Measurements from ENCODE around the gene TMEM109. TPM values are rescaled to one million over a fixed set of nuclear protein-coding genes. Genes with fewer than 3 reads are reported as not detected.

TMEM109 gene
- total and polyA plus RNA-seq, 2 of the 13 experiments (the other 11 are each of a cell fraction or from before 2014, with no cell fraction given), result 7.7 to 18.0 TPM

- Histone ChIP-seq H3K27me3 (ENCODE audit: control insufficient read depth in 1 of 2, insufficient read depth in 2 of 2, low read length in 2 of 2) (no peaks in the 10 kb centered on the region), H3K9ac (ENCODE audit: insufficient read depth, low read depth, low read length) (no peak overlapping the region), H3K9me3 (ENCODE audit: low read length) (no peaks in the 10 kb centered on the region), H4K20me1 (ENCODE audit: insufficient read depth, low read length) (peaks cover 14% of the 10 kb centered on the region), H3K4me2 (ENCODE audit: low read depth, low read length) (no peak overlapping the region), H2AFZ (ENCODE audit: low read length) (no peak overlapping the region), H3K36me3 (replicated peaks in 1 of 2; ENCODE audit: control insufficient read depth in 1 of 2, insufficient read depth in 2 of 2, low read length in 2 of 2) (peaks cover 42 to 82% of the 10 kb centered on the region in 2 experiments), H3K27ac (ENCODE audit: extremely low read length, insufficient read depth, low read length) (no peak overlapping the region), H3K79me2 (ENCODE audit: insufficient read depth, low read length) (peaks cover 23% of the 10 kb centered on the region), H3K4me3 (replicated peaks in 1 of 3; ENCODE audit: insufficient read depth in 1 of 3, low read depth in 2 of 3, low read length in 3 of 3) (no peak overlapping the region), H3K4me1 (ENCODE audit: insufficient read depth, low read length) (peaks cover 15% of the 10 kb centered on the region)
- DNase-seq (ENCODE audit: low spot score) (no peak), FAIRE-seq (no peak), ATAC-seq (no peak)
- 76% methylated on average over 4 of the region's 4 CpGs for whole genome bisulfite sequencing (ENCODE audit: low lambda C conversion rate)
- POLR2A ChIA-PET, result interaction anchor here (1.4 kb wide), 1 partner anchor 12 kb away, joined by 8 read pairs; no protein-coding TSS in a partner anchor
- CTCF ChIA-PET (ENCODE audit: low intra/inter-chr PET ratio, low total read pairs), result interaction anchor here (1.1 to 2.9 kb wide), 3 partner anchors 12 to 125 kb away, joined by 4 to 20 read pairs (median 7); no protein-coding TSS in a partner anchor
- intact Hi-C loops (cut with micrococcal nuclease; ENCODE audit: unreplicated experiment), result loop anchor here (1.0 kb wide), 2 partner anchors 69 to 273 kb away; no protein-coding TSS in a partner anchor
- in situ Hi-C loops (cut with HindIII; ENCODE audit: extremely low pct_ligation_motif_present, low pct_unique_long_range_greater_than_20kb), result no loop called here
- BruUV-seq (replicated peaks), result no TSS peak
- TF ChIP-seq NR2C2 (CRISPR knock-in tag; IDR thresholded peaks at IDR 0.05; ENCODE audit: borderline replicate concordance) (no peak), E2F1 (CRISPR knock-in tag; IDR thresholded peaks at IDR 0.05) (no peak), ZFP36 (IDR thresholded peaks at IDR 0.05; ENCODE audit: borderline replicate concordance, low read depth, low read length, partially characterized antibody) (no peak), GMEB2 (CRISPR knock-in tag; IDR thresholded peaks at IDR 0.05; ENCODE audit: low read depth) (no peak), ZNF556 (CRISPR knock-in tag; IDR thresholded peaks at IDR 0.05; ENCODE audit: borderline replicate concordance) (no peak), REPIN1 (CRISPR knock-in tag; IDR thresholded peaks at IDR 0.05; ENCODE audit: borderline replicate concordance, low read depth) (no peak), NONO (IDR thresholded peaks at IDR 0.05) (no peak), NONO (CRISPR knock-in tag; conservative IDR thresholded peaks at IDR 0.05) (no peak), HOXA7 (CRISPR knock-in tag; IDR thresholded peaks at IDR 0.05) (no peak), ZHX1 (CRISPR knock-in tag; IDR thresholded peaks at IDR 0.05; ENCODE audit: low read depth) (no peak), PRDM4 (CRISPR knock-in tag; IDR thresholded peaks at IDR 0.05; ENCODE audit: borderline replicate concordance) (no peak), NFKBIZ (CRISPR knock-in tag; IDR thresholded peaks at IDR 0.05) (no peak), POLR2AphosphoS2 (IDR thresholded peaks at IDR 0.05; ENCODE audit: low read depth, low read length) (no peak), NR2F1 (CRISPR knock-in tag; IDR thresholded peaks at IDR 0.05) (no peak)
Observed at GRCh38 chr11:60899977-60900376, 14.0 kb upstream of the TMEM109 start.
